ENCODE results near the gene BCR. TPM values are rescaled to one million over a fixed set of nuclear protein-coding genes. Genes with fewer than 3 reads are reported as not detected.

BCR gene
- total RNA-seq, 3 donors from 2014 or later, result 43.6 to 56.0 (median 49.5) TPM

- H3K4me1 ChIP-seq (ENCODE audit: low read depth), result peaks cover 18% of the 10 kb centered on the region
- no peak for TF ChIP-seq CTCF (IDR thresholded peaks at IDR 0.05)
- peak; percentile 86 for ATAC-seq
- no peak overlapping the region for H3K4me3 ChIP-seq
- DNase-seq, result peak; percentile 57 to 75 (median 66)
- H3K9me3 ChIP-seq, result no peaks in the 10 kb centered on the region
- intact Hi-C loops (cut with DNase I, micrococcal nuclease), result no loop called here
- H3K36me3 ChIP-seq (ENCODE audit: low read depth), result no peaks in the 10 kb centered on the region
Measured at GRCh38 chr22:23256986-23257888, 76.9 kb downstream of the BCR start.

DNA sequence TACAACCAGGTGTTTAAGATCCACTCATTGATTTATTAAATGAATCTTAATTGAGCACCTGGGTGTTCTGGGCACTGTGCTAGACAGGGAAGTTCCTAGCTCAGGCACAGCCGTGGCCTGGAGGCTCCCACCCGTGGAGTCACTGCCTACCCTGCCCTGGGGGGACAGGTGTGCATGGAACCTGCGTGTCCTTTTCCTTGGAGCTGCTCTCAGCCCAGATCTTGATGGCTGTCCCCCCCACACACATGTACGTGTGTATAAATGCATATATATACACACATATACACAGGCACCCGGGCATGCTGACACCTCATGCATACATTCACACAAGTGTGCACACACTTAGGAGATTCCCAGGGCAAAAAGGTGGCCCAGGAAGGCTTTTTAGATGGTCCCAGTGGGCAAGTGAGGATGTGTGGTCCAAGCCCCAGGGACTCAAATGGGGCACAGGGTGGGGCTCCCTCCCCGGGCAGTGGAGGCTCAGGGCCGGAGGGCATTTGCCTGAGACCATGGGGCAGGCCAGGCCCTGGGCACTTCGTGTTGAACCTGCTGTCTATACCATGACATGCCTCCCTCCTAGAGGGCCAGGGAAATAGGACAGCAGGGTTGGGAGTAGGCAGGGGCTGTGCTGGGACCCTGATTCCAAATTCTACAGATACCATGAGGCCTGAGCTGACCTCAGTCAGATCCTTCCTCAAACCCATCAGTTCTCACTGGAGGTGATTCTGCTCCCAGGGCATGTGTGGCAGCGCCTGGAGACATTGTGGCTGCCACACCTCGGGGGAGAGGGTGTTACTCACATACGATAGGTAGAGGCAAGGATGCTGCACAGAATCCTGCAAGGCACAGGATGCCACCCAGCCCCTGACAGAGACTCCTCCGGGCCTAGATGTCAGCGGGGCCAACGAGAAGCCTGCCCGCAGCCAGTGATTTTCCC, 77.8 kb downstream of the BCR start:
- DNase-seq (no peak), ATAC-seq (no peak)
- no peak for TF ChIP-seq CTCF (IDR thresholded peaks at IDR 0.05)
- H3K36me3 ChIP-seq (ENCODE audit: low read depth), result no peaks in the 10 kb centered on the region
- peaks cover 18% of the 10 kb centered on the region for H3K4me1 ChIP-seq (ENCODE audit: low read depth)
- H3K9me3 ChIP-seq, result no peaks in the 10 kb centered on the region
- intact Hi-C loops (cut with DNase I, micrococcal nuclease), result no loop called here
- H3K4me3 ChIP-seq, result no peak overlapping the region

DNA sequence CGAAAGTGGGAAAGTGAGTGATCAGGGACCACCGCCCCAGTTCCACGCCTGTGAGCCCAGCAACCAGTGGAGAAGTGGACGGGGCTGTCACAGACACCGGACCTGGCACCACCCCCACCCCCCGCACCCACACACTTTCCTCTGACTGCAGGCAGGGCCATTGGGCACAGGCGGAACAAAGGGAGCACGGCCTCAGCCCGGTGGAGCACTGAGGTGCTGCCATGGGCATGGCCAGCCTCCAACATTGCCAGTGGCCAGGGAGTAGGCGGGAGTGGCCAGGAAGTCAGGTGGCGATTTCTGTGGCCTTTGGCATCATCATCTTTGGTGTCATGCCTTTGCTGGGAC, 78.5 kb downstream of the BCR start:
- Histone ChIP-seq H3K4me1 (ENCODE audit: low read depth) (peaks cover 18% of the 10 kb centered on the region), H3K36me3 (ENCODE audit: low read depth) (no peaks in the 10 kb centered on the region), H3K4me3 (no peak overlapping the region), H3K9me3 (no peaks in the 10 kb centered on the region)
- intact Hi-C loops (cut with DNase I, micrococcal nuclease), result no loop called here
- DNase-seq, result no peak
- ATAC-seq, result no peak
- no peak for TF ChIP-seq CTCF (IDR thresholded peaks at IDR 0.05)

GRCh38 chr22:23259916-23260644, 79.8 kb downstream of the BCR start:
- ATAC-seq (no peak), DNase-seq (no peak)
- Histone ChIP-seq H3K4me1 (ENCODE audit: low read depth) (peaks cover 18% of the 10 kb centered on the region), H3K9me3 (no peaks in the 10 kb centered on the region), H3K36me3 (ENCODE audit: low read depth) (no peaks in the 10 kb centered on the region), H3K4me3 (no peak overlapping the region)
- intact Hi-C loops (cut with DNase I, micrococcal nuclease), result no loop called here
- no peak for TF ChIP-seq CTCF (IDR thresholded peaks at IDR 0.05)

Data from mucosa of descending colon (tissue), 3 donors.